Measurements from ENCODE around the gene DPP10.

The DPP10 gene

GRCh38 chr2:114525955-114526354 is 83.5 kb downstream of the DPP10 start:
- TF ChIP-seq POLR2AphosphoS5 (IDR thresholded peaks at IDR 0.05; ENCODE audit: low read depth, low read length) (no peak), TAF1 (IDR thresholded peaks at IDR 0.05; ENCODE audit: borderline replicate concordance, insufficient read depth, low read length) (no peak), SIN3A (IDR thresholded peaks at IDR 0.05; ENCODE audit: borderline replicate concordance, insufficient read depth, low read length) (no peak), FOXP2 (optimal IDR thresholded peaks at IDR 0.05; ENCODE audit: borderline replicate concordance, extremely low read depth, extremely low read length, insufficient read depth) (no peak), REST (IDR thresholded peaks at IDR 0.05; ENCODE audit: insufficient read depth in 1 of 2, low read depth in 2 of 2, low read length in 2 of 2) (no peak)

GRCh38 chr2:114526841-114527240 is 84.4 kb downstream of the DPP10 start:
- TF ChIP-seq FOXP2 (optimal IDR thresholded peaks at IDR 0.05; ENCODE audit: borderline replicate concordance, extremely low read depth, extremely low read length, insufficient read depth) (no peak), POLR2AphosphoS5 (IDR thresholded peaks at IDR 0.05; ENCODE audit: low read depth, low read length) (no peak), TAF1 (IDR thresholded peaks at IDR 0.05; ENCODE audit: borderline replicate concordance, insufficient read depth, low read length) (no peak), REST (IDR thresholded peaks at IDR 0.05; ENCODE audit: insufficient read depth in 1 of 2, low read depth in 2 of 2, low read length in 2 of 2) (no peak), SIN3A (IDR thresholded peaks at IDR 0.05; ENCODE audit: borderline replicate concordance, insufficient read depth, low read length) (no peak)

- TF ChIP-seq SIN3A (IDR thresholded peaks at IDR 0.05; ENCODE audit: borderline replicate concordance, insufficient read depth, low read length) (no peak), POLR2AphosphoS5 (IDR thresholded peaks at IDR 0.05; ENCODE audit: low read depth, low read length) (no peak), FOXP2 (optimal IDR thresholded peaks at IDR 0.05; ENCODE audit: borderline replicate concordance, extremely low read depth, extremely low read length, insufficient read depth) (no peak), TAF1 (IDR thresholded peaks at IDR 0.05; ENCODE audit: borderline replicate concordance, insufficient read depth, low read length) (no peak), REST (IDR thresholded peaks at IDR 0.05; ENCODE audit: insufficient read depth in 1 of 2, low read depth in 2 of 2, low read length in 2 of 2) (no peak)
Measured at GRCh38 chr2:114527330-114527983, 85.0 kb downstream of the DPP10 start.

GRCh38 chr2:114534116-114535084 is 92.0 kb downstream of the DPP10 start:
- TF ChIP-seq REST (IDR thresholded peaks at IDR 0.05; ENCODE audit: insufficient read depth in 1 of 2, low read depth in 2 of 2, low read length in 2 of 2) (no peak), FOXP2 (optimal IDR thresholded peaks at IDR 0.05; ENCODE audit: borderline replicate concordance, extremely low read depth, extremely low read length, insufficient read depth) (no peak), TAF1 (IDR thresholded peaks at IDR 0.05; ENCODE audit: borderline replicate concordance, insufficient read depth, low read length) (no peak), POLR2AphosphoS5 (IDR thresholded peaks at IDR 0.05; ENCODE audit: low read depth, low read length) (no peak), SIN3A (IDR thresholded peaks at IDR 0.05; ENCODE audit: borderline replicate concordance, insufficient read depth, low read length) (no peak)
